ENCODE results near the gene ARID1A. TPM values are rescaled to one million over a fixed set of nuclear protein-coding genes. Genes with fewer than 3 reads are reported as not detected.
A peak's percentile ranks its signal among the peaks of the same experiment; 100 is the strongest.

The ARID1A gene
- total and polyA plus RNA-seq, 2 experiments from 2014 or later = 50.0 to 104 TPM

DNA sequence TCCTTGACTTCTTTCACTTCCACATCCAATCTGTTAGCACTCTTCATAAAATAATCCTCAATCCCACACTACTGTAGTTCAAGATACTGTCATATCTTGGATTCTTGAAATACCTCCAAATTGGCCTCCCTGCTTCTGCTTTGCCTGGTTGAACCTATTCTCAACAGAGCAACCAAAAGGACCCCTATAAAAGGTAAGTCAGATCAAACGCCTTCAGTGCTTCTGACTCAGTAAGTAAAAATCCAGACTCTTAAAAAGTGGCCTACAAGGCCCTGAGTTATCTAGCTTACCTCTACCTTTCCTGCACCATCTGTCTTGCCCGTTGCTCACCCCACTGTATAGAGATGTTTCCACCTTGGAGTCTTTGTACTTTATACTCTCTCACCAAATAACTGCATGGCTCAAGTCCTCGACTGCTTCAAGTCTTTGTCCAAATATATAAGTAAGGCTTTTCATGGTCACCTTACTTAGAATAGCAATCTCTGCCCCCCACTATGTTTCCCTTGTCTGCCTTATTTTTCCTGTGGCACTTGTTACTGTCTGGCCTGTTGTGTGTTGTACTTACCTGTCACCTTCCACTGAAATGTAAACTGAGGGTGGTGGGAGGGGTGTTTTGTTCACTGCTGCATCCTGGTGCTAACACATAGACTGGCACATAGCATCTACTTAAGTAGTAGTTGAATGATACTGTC lies 86.9 kb downstream of the ARID1A start:
- H3K27me3 ChIP-seq (ENCODE audit: insufficient read depth) = no peaks in the 10 kb centered on the region
- peaks cover 16% of the 10 kb centered on the region for H3K36me3 ChIP-seq (ENCODE audit: insufficient read depth)
- peaks cover 11% of the 10 kb centered on the region for H3F3A ChIP-seq (replicated peaks; ENCODE audit: low read depth)
- no peaks in the 10 kb centered on the region; the same call in 1 of the 3 replicates for H3K9me3 Mint-ChIP-seq
- H3K4me1 Mint-ChIP-seq = peaks cover 47% of the 10 kb centered on the region
- TF ChIP-seq POLR2AphosphoS5 (IDR thresholded peaks at IDR 0.05; ENCODE audit: low read depth) = peak; percentile 6; the same call in 1 of the 2 replicates
- TF ChIP-seq, protein P1, sequence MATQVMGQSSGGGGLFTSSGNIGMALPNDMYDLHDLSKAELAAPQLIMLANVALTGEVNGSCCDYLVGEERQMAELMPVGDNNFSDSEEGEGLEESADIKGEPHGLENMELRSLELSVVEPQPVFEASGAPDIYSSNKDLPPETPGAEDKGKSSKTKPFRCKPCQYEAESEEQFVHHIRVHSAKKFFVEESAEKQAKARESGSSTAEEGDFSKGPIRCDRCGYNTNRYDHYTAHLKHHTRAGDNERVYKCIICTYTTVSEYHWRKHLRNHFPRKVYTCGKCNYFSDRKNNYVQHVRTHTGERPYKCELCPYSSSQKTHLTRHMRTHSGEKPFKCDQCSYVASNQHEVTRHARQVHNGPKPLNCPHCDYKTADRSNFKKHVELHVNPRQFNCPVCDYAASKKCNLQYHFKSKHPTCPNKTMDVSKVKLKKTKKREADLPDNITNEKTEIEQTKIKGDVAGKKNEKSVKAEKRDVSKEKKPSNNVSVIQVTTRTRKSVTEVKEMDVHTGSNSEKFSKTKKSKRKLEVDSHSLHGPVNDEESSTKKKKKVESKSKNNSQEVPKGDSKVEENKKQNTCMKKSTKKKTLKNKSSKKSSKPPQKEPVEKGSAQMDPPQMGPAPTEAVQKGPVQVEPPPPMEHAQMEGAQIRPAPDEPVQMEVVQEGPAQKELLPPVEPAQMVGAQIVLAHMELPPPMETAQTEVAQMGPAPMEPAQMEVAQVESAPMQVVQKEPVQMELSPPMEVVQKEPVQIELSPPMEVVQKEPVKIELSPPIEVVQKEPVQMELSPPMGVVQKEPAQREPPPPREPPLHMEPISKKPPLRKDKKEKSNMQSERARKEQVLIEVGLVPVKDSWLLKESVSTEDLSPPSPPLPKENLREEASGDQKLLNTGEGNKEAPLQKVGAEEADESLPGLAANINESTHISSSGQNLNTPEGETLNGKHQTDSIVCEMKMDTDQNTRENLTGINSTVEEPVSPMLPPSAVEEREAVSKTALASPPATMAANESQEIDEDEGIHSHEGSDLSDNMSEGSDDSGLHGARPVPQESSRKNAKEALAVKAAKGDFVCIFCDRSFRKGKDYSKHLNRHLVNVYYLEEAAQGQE (IDR thresholded peaks at IDR 0.05; ENCODE audit: unreplicated experiment) = no peak
- TF ChIP-seq, protein P2, sequence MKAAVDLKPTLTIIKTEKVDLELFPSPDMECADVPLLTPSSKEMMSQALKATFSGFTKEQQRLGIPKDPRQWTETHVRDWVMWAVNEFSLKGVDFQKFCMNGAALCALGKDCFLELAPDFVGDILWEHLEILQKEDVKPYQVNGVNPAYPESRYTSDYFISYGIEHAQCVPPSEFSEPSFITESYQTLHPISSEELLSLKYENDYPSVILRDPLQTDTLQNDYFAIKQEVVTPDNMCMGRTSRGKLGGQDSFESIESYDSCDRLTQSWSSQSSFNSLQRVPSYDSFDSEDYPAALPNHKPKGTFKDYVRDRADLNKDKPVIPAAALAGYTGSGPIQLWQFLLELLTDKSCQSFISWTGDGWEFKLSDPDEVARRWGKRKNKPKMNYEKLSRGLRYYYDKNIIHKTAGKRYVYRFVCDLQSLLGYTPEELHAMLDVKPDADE (IDR thresholded peaks at IDR 0.05) = no peak
- no peaks in the 10 kb centered on the region for H3K9me2 ChIP-seq (ENCODE audit: insufficient read depth)
- no peak overlapping the region for H3K4me2 ChIP-seq
- H4K20me1 ChIP-seq (replicated peaks; ENCODE audit: insufficient read depth) = peaks cover 6% of the 10 kb centered on the region; the same call in 1 of the 2 replicates
- H3K27me3 Mint-ChIP-seq (ENCODE audit: insufficient read depth, low read depth, poor library complexity) = peaks cover 18% of the 10 kb centered on the region
- no peaks in the 10 kb centered on the region for H3K79me2 ChIP-seq (replicated peaks; ENCODE audit: insufficient read depth)
- H3K27ac ChIP-seq (ENCODE audit: low read depth) = peak overlapping the region; percentile 59; the same call in 1 of the 2 replicates
- H3K4me1 ChIP-seq (ENCODE audit: insufficient read depth) = peaks cover 30% of the 10 kb centered on the region
- H3K4me3 ChIP-seq = no peak overlapping the region
- DNase-seq (ENCODE audit: low spot score) (no peak), ATAC-seq (no peak)
- H3K27ac Mint-ChIP-seq = no peak overlapping the region
- no peak overlapping the region for H2AFZ ChIP-seq
- no peak overlapping the region for H3K4me3 Mint-ChIP-seq
- peaks cover 44% of the 10 kb centered on the region for H3K36me3 Mint-ChIP-seq (ENCODE audit: low read depth)

DNA sequence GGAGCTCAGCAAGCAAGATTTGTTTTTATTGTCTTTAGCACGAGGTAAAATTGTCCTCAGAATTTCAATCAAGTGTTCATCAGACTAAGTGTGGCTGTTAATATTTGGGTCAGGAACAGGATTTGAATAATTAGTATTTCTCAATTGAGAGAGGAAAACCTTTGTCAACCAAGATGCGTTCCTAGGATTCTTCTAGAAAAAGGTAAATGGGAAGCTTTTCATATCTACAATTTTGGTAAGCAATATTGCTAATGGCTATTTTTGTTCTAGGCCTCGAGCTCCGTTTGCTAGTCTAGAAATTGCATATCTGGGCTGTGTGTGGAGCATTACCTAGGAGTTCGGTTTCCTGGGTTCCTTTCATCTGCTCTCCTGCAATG lies 87.8 kb downstream of the ARID1A start:
- H3K36me3 Mint-ChIP-seq (ENCODE audit: low read depth) = peaks cover 36% of the 10 kb centered on the region
- H3K27me3 Mint-ChIP-seq (ENCODE audit: insufficient read depth, low read depth, poor library complexity) = peaks cover 15% of the 10 kb centered on the region
- H3K27ac ChIP-seq (ENCODE audit: low read depth) = no peak overlapping the region
- H3K27ac Mint-ChIP-seq = no peak overlapping the region
- no peak overlapping the region for H3K4me3 ChIP-seq
- ATAC-seq = no peak
- no peak overlapping the region for H3K4me2 ChIP-seq
- H4K20me1 ChIP-seq (replicated peaks; ENCODE audit: insufficient read depth) = peaks cover 3% of the 10 kb centered on the region; the same call in 1 of the 2 replicates
- peaks cover 32% of the 10 kb centered on the region for H3K4me1 ChIP-seq (ENCODE audit: insufficient read depth)
- H3K9me2 ChIP-seq (ENCODE audit: insufficient read depth) = no peaks in the 10 kb centered on the region
- peaks cover 11% of the 10 kb centered on the region for H3K36me3 ChIP-seq (ENCODE audit: insufficient read depth)
- no peak overlapping the region for H2AFZ ChIP-seq
- peaks cover 49% of the 10 kb centered on the region for H3K4me1 Mint-ChIP-seq
- no peak for DNase-seq (ENCODE audit: low spot score)
- H3K4me3 Mint-ChIP-seq = no peak overlapping the region
- H3K9me3 Mint-ChIP-seq = no peaks in the 10 kb centered on the region; the same call in 1 of the 3 replicates
- H3K27me3 ChIP-seq (ENCODE audit: insufficient read depth) = no peaks in the 10 kb centered on the region
- H3K79me2 ChIP-seq (replicated peaks; ENCODE audit: insufficient read depth) = no peaks in the 10 kb centered on the region
- peaks cover 17% of the 10 kb centered on the region for H3F3A ChIP-seq (replicated peaks; ENCODE audit: low read depth)
- TF ChIP-seq ZNF331 (CRISPR knock-in tag; IDR thresholded peaks at IDR 0.05; ENCODE audit: low read depth) (no peak), EZH2 (IDR thresholded peaks at IDR 0.05; ENCODE audit: low read depth, unreplicated experiment) (no peak)
- TF ChIP-seq, protein P2 (IDR thresholded peaks at IDR 0.05) = no peak
- TF ChIP-seq, protein P1 (IDR thresholded peaks at IDR 0.05; ENCODE audit: unreplicated experiment) = no peak

All from GM23338 (cell line).